HG03045 (cell line): ENCODE data around the gene ENPP7.

Experiments used
- ATAC-seq: cut with Tn5 transposase; IDR thresholded peaks from one replicate; pipeline ENCODE4 v1.9.1; 2021; ENCODE audit warnings: mild to moderate bottlenecking, moderate library complexity; ENCODE audit not compliant: unreplicated experiment

The ENPP7 gene

GRCh38 chr17:79730769-79731483 is at the start of gene ENPP7:
Gene ENPP7, plus strand, starts transcription at chr17:79730943. Its CDS starts 197 bp downstream, at chr17:79731140.
- no peak for ATAC-seq

GRCh38 chr17:79681101-79681621 is 49.6 kb upstream of the ENPP7 start:
- no peak for ATAC-seq

GRCh38 chr17:79681628-79682261 is 49.0 kb upstream of the ENPP7 start:
- no peak for ATAC-seq

- ATAC-seq, result no peak
These were observed 47.4 kb upstream of the ENPP7 start for GRCh38 chr17:79683365-79683764.

GRCh38 chr17:79684132-79684985 is 46.4 kb upstream of the ENPP7 start:
- ATAC-seq, result no peak

- no peak for ATAC-seq
These were observed 45.6 kb upstream of the ENPP7 start for GRCh38 chr17:79685121-79685520.

- ATAC-seq, result no peak
These were observed 44.3 kb upstream of the ENPP7 start for GRCh38 chr17:79686476-79686875.

- ATAC-seq, result no peak
These were observed 40.3 kb upstream of the ENPP7 start for GRCh38 chr17:79690466-79690865.

GRCh38 chr17:79690988-79691836 is 39.5 kb upstream of the ENPP7 start:
- no peak for ATAC-seq

GRCh38 chr17:79691931-79692330 is 38.8 kb upstream of the ENPP7 start:
- no peak for ATAC-seq

GRCh38 chr17:79693419-79693818 is 37.3 kb upstream of the ENPP7 start:
- ATAC-seq, result no peak

GRCh38 chr17:79695293-79695790 is 35.4 kb upstream of the ENPP7 start:
- ATAC-seq, result no peak

- ATAC-seq, result no peak
These were observed 34.7 kb upstream of the ENPP7 start for GRCh38 chr17:79695797-79696609.

GRCh38 chr17:79696610-79696982 is 34.1 kb upstream of the ENPP7 start:
- ATAC-seq, result no peak

GRCh38 chr17:79698146-79698846 is 32.4 kb upstream of the ENPP7 start:
- no peak for ATAC-seq

- no peak for ATAC-seq
These were observed 31.2 kb upstream of the ENPP7 start for GRCh38 chr17:79699386-79700036.

GRCh38 chr17:79700592-79700991 is 30.2 kb upstream of the ENPP7 start:
- ATAC-seq, result no peak

- ATAC-seq, result no peak
These were observed 28.7 kb upstream of the ENPP7 start for GRCh38 chr17:79702034-79702433.
